A549 (cell line): ENCODE data around the gene HSD3B2. TPM values are rescaled to one million over a fixed set of nuclear protein-coding genes. Genes with fewer than 3 reads are reported as not detected.

Experiments
- ATAC-seq, 2 experiments: fragments of 200-7000 bp in 1 of 2; fragments of >200 bp in 1 of 2; cut with Nextera tagmentation in 1 of 2; cut with Tn5 transposase in 1 of 2; 3 replicates each; pipeline versions ENCODE4 v1.8.0 to v1.9.1; 2018 to 2020; ENCODE audit warnings: mild to moderate bottlenecking in 1 of 2, moderate library complexity in 1 of 2
- CTCF ChIA-PET: fragments of 300-600 bp; sonication (Branson Sonifier 250); formaldehyde crosslinking; extraction: SDS; loops from one replicate; lab custom pipeline; 2021; ENCODE audit warnings: antibody characterized with exemption, inconsistent platforms; lab: Yijun Ruan, JAX
- POLR2A ChIA-PET: fragments of 350-600 bp; formaldehyde crosslinking; extraction: SDS; loops from one replicate; lab custom pipeline; 2021; ENCODE audit warnings: antibody characterized with exemption, inconsistent platforms; lab: Yijun Ruan, JAX
- DNase-seq, 2 experiments: peaks; one replicate each; pipeline versions ENCODE4 v3.0.0 to v3.0.0-alpha.2; 2011 to 2016; ENCODE audit warnings: low read depth in 1 of 2, low spot score in 1 of 2
- FAIRE-seq: peaks from 2 replicates; lab custom pipeline; 2011; peaks lifted over from hg19 to GRCh38; lab: Jason Lieb, UNC
- H3K27ac ChIP-seq, 2 experiments: fragments of >200 bp; sonication (Bioruptor Twin); formaldehyde crosslinking; 3 replicates each; pipeline ENCODE4 v1.5.1; 2016 to 2017
- H3K4me1 ChIP-seq: fragments of >200 bp; sonication (Bioruptor Twin); formaldehyde crosslinking; 3 replicates; pipeline ENCODE4 v1.6.1; 2016
- H3K4me2 ChIP-seq: fragments of >200 bp; sonication (Bioruptor Twin); formaldehyde crosslinking; 3 replicates; pipeline ENCODE4 v1.6.1; 2016
- H3K4me3 ChIP-seq: fragments of >200 bp; sonication (Bioruptor Twin); formaldehyde crosslinking; 3 replicates; pipeline ENCODE4 v1.5.1; 2016
- H3K9me3 ChIP-seq: fragments of >200 bp; sonication (Bioruptor Twin); formaldehyde crosslinking; 3 replicates; pipeline ENCODE4 v1.6.1; 2016
- CEBPB ChIP-seq, 2 experiments: fragments of >200 bp in 1 of 2; sonication (Bioruptor Twin) in 1 of 2; formaldehyde crosslinking in 1 of 2; IDR thresholded peaks; 2 replicates each; pipeline ENCODE4 v1.6.1; 2012 to 2016
- CHD4 ChIP-seq: fragments of 200-600 bp; sonication (generic); IDR thresholded peaks from 2 replicates; pipeline ENCODE4 v1.6.1; 2016; ENCODE audit warnings: antibody characterized with exemption, mild to moderate bottlenecking, borderline replicate concordance
- EP300 ChIP-seq, 2 experiments: fragments of >200 bp; sonication (Bioruptor Twin); formaldehyde crosslinking; IDR thresholded peaks; 2 replicates in 1 of 2; 3 replicates in 1 of 2; pipeline ENCODE4 v1.6.1; 2016 to 2017
- ESRRA ChIP-seq: fragments of 150-350 bp; IDR thresholded peaks from 2 replicates; pipeline ENCODE4 v1.6.1; 2014; ENCODE audit warnings: mild to moderate bottlenecking, low read length, borderline replicate concordance
- FOSB ChIP-seq: fragments of 250-450 bp; sonication (Bioruptor Pico); IDR thresholded peaks from 2 replicates; pipeline ENCODE4 v1.5.0; 2020; ENCODE audit warnings: mild to moderate bottlenecking, moderate library complexity
- FOXS1 ChIP-seq: fragments of 250-450 bp; sonication (Bioruptor Pico); IDR thresholded peaks from 2 replicates; pipeline ENCODE4 v1.5.0; 2020; ENCODE audit warnings: mild to moderate bottlenecking, moderate library complexity
- HDAC2 ChIP-seq: fragments of 200-600 bp; sonication (generic); IDR thresholded peaks from 2 replicates; pipeline ENCODE4 v1.6.1; 2016
- HEYL ChIP-seq: fragments of 250-450 bp; sonication (Bioruptor Pico); IDR thresholded peaks from 2 replicates; pipeline ENCODE4 v1.8.0; 2021; ENCODE audit warnings: mild to moderate bottlenecking, moderate library complexity
- KDM5A ChIP-seq: fragments of 200-600 bp; sonication (generic); IDR thresholded peaks from 2 replicates; pipeline ENCODE4 v1.6.1; 2016; ENCODE audit warnings: antibody characterized with exemption, mild to moderate bottlenecking
- MAFK ChIP-seq: fragments of 450-650 bp; IDR thresholded peaks from 2 replicates; pipeline ENCODE4 v1.6.1; 2014; ENCODE audit not compliant: partially characterized antibody
- MAX ChIP-seq: IDR thresholded peaks from 2 replicates; pipeline ENCODE4 v1.6.1; 2012
- MYC ChIP-seq: IDR thresholded peaks from 2 replicates; pipeline ENCODE4 v1.6.1; 2012; ENCODE audit warnings: mild to moderate bottlenecking, inconsistent platforms, low read length, improper control_type of control experiment, borderline replicate concordance
- NFE2L2 ChIP-seq: fragments of 150-350 bp; conservative IDR thresholded peaks from 2 replicates; pipeline ENCODE4 v1.6.1; 2014; ENCODE audit warnings: low read length
- NPAS2 ChIP-seq: fragments of 250-450 bp; sonication (Bioruptor Pico); IDR thresholded peaks from 2 replicates; pipeline ENCODE4 v1.8.0; 2022; ENCODE audit warnings: mild to moderate bottlenecking, moderate library complexity, borderline replicate concordance
- NR3C1 ChIP-seq: fragments of >200 bp; sonication (Bioruptor Twin); formaldehyde crosslinking; IDR thresholded peaks from 3 replicates; pipeline ENCODE4 v1.6.1; 2017
- POLR2A ChIP-seq: IDR thresholded peaks from 2 replicates; pipeline ENCODE4 v1.6.1; 2012; ENCODE audit warnings: mild to moderate bottlenecking, low read length
- POLR2AphosphoS2 ChIP-seq: conservative IDR thresholded peaks from 2 replicates; pipeline ENCODE4 v1.6.1; 2012; ENCODE audit warnings: low read length, improper control_type of control experiment, inconsistent platforms
- RAD21 ChIP-seq, 2 experiments: fragments of >200 bp in 1 of 2; sonication (Bioruptor Twin) in 1 of 2; formaldehyde crosslinking in 1 of 2; IDR thresholded peaks in 1 of 2; conservative IDR thresholded peaks in 1 of 2; 2 replicates in 1 of 2; 3 replicates in 1 of 2; pipeline ENCODE4 v1.6.1; 2012 to 2018; ENCODE audit warnings: inconsistent platforms in 1 of 2
- RNF2 ChIP-seq: fragments of 200-600 bp; sonication (generic); IDR thresholded peaks from 2 replicates; pipeline ENCODE4 v1.6.1; 2016; ENCODE audit warnings: low read depth, mild to moderate bottlenecking, antibody characterized with exemption, moderate library complexity, borderline replicate concordance
- SREBF2 ChIP-seq: fragments of 450-650 bp; IDR thresholded peaks from 2 replicates; pipeline ENCODE4 v1.6.1; 2014; ENCODE audit warnings: mild to moderate bottlenecking, moderate library complexity
- USF2 ChIP-seq: fragments of 450-650 bp; IDR thresholded peaks from 2 replicates; pipeline ENCODE4 v1.6.1; 2014; ENCODE audit warnings: antibody characterized with exemption
- ZNF302 ChIP-seq: fragments of 250-450 bp; sonication (Bioruptor Pico); IDR thresholded peaks from 2 replicates; pipeline ENCODE4 v1.9.0; 2021; ENCODE audit warnings: inconsistent platforms, mild to moderate bottlenecking, moderate library complexity
- ZSCAN20 ChIP-seq: fragments of 250-450 bp; sonication (Bioruptor Pico); IDR thresholded peaks from 2 replicates; pipeline ENCODE4 v1.8.0; 2022; ENCODE audit warnings: mild to moderate bottlenecking, moderate library complexity
- WGBS: methylation state at CpG from one replicate; pipeline ENCODE4 v1.1.6; 2017; ENCODE audit errors: missing lambda C conversion rate; 5-methylcytosine and 5-hydroxymethylcytosine counted together
- polyA plus RNA-seq, 4 experiments: library from polyadenylated mRNA; depleted of rRNA in 3 of 4; stranded (reverse); fragments of >200 nt; fragmentation: RNase III in 1 of 4; extraction: RNeasy Plus Mini Kit Qiagen cat#74134 plus additional on column Dnase treatment in 1 of 4; gene quantifications; 2 replicates in 3 of 4; 3 replicates in 1 of 4; pipeline ENCODE4 v1.2.3, GENCODE V29; 2011 to 2017
- TF ChIP-seq, protein P1 (sequence below): IDR thresholded peaks from 2 replicates; pipeline ENCODE4 v1.6.1; 2012; ENCODE audit warnings: low read depth, borderline replicate concordance

Gene HSD3B2
- polyA plus RNA-seq, 2 of the 4 experiments (the other 2 are of a cell fraction), result not detected

DNA sequence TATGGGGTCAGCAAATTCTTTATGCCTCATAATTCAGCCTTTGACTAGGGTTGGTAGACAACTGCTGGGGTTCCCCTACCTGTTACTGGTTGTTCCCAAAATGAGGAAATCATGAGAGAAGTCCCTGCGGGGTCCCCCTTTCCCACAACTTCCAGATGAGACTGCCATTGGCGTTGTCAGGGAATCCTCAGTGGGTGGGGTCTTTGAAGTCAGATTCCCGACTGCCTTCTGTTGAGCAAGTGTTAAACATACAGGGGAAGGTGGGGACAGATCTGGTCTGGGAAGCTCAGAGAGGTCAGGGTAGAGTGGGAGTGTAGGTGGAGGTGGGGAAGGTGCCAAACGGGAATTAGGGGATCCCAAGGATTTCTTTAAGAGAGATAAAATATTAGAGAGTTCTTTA lies 14.7 kb downstream of the HSD3B2 start (continued):
- TF ChIP-seq USF2, result no peak
- no peak for TF ChIP-seq FOSB (CRISPR knock-in tag)
- TF ChIP-seq EP300 (IDR thresholded peaks at IDR 0.05), result no peak
- TF ChIP-seq POLR2A, result no peak
- TF ChIP-seq MAFK, result no peak
- TF ChIP-seq ZSCAN20 (CRISPR knock-in tag), result no peak
- TF ChIP-seq KDM5A, result no peak
- no peak for TF ChIP-seq CHD4
- TF ChIP-seq MAX, result no peak

DNA sequence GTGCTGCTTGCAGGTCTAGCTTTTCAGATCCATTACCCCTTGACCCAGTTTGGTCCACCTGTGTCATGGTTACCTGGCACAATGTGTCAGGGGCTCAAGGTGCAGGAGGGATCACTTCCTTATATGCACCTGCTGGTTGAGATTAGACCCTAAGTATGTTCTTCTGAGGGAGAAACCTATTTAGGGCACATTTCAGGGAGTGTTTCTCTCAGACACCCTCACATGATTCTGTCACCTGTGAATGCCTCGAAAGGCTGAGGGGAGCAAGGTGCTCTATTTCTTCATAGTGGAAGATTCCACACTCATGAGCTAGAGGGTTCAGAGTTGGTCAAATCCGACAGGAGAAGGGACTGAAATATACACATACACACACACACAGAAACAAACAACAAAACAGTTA lies 15.5 kb downstream of the HSD3B2 start:
- WGBS, result 21% methylated on average over 2 of the region's 2 CpGs
- no peak for FAIRE-seq

DNA sequence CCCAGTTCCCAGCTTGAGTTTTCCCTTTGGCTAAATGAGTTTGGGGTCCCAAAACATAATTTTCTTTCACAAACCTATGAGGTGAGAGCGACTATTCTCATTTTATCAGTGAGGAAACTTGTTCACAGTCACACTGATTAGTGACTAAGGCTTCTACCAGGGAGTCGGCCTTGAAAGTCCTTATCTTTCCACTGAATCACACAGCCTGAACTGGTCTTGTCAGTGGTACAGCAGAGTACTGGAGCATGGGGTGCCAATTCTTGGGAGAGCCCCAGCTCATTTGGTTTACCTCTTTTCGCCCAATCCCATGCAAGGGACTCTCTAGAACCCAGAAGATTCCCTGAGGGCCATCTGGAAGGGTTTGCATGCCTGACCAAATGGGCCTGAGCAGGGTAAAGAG lies 16.9 kb downstream of the HSD3B2 start:
- no peaks in the 10 kb centered on the region for H3K4me1 ChIP-seq
- WGBS, result 14% methylated on average over 3 of the region's 3 CpGs
- no peak for TF ChIP-seq NR3C1
- H3K4me2 ChIP-seq, result no peak overlapping the region
- POLR2A ChIA-PET, result no interaction called here
- H3K9me3 ChIP-seq, result no peaks in the 10 kb centered on the region
- FAIRE-seq (no peak), DNase-seq (no peak), ATAC-seq (no peak)
- no peak overlapping the region for H3K27ac ChIP-seq
- CTCF ChIA-PET, result no interaction called here
- H3K4me3 ChIP-seq, result no peak overlapping the region

More for the DNA sequence above, 15.5 kb downstream of the HSD3B2 start:
- H3K4me2 ChIP-seq, result no peak overlapping the region
- no peak for DNase-seq
- TF ChIP-seq FOXS1 (CRISPR knock-in tag) (no peak), USF2 (no peak), RNF2 (no peak), ZNF302 (CRISPR knock-in tag) (no peak), RAD21 (conservative IDR thresholded peaks at IDR 0.05 in 1 of 2, IDR thresholded peaks at IDR 0.05 in 1 of 2) (no peak), SREBF2 (no peak), CHD4 (no peak), FOSB (CRISPR knock-in tag) (no peak), MAX (no peak), CEBPB (IDR thresholded peaks at IDR 0.05) (no peak), NFE2L2 (no peak)
- TF ChIP-seq, protein P1, sequence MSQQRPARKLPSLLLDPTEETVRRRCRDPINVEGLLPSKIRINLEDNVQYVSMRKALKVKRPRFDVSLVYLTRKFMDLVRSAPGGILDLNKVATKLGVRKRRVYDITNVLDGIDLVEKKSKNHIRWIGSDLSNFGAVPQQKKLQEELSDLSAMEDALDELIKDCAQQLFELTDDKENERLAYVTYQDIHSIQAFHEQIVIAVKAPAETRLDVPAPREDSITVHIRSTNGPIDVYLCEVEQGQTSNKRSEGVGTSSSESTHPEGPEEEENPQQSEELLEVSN, result no peak
- H3K27ac ChIP-seq, result no peak overlapping the region
- H3K9me3 ChIP-seq, result no peaks in the 10 kb centered on the region
- POLR2A ChIA-PET, result no interaction called here
- ATAC-seq, result no peak
- CTCF ChIA-PET, result interaction anchor here (1.2 kb wide), 1 partner anchor 155 kb away, joined by 3 read pairs; no protein-coding TSS in a partner anchor
- H3K4me3 ChIP-seq, result no peak overlapping the region
- H3K4me1 ChIP-seq, result no peaks in the 10 kb centered on the region

DNA sequence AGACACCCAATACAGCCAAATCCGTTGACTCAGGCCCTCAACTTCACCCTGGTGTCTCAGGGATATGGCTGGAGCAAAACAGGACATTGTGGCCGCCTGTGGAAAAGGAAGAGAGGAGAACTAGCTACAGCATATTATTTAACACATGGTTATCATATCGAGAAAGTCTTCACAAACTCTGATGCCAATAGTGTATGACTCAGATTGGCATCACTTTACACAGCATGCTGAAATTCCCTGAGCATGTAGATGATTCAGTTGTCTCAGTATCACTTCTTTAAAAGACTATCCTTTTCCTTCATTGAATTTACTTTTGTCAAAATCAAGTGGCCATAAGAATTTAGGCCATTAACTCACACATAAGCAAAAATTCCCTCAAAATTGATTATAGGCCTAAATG lies 20.1 kb downstream of the HSD3B2 start:
- Histone ChIP-seq H3K9me3 (no peaks in the 10 kb centered on the region), H3K4me3 (no peak overlapping the region), H3K4me2 (no peak overlapping the region), H3K4me1 (no peaks in the 10 kb centered on the region), H3K27ac (no peak overlapping the region)
- DNase-seq (no peak), ATAC-seq (no peak), FAIRE-seq (no peak)
- CTCF ChIA-PET, result no interaction called here
- TF ChIP-seq NPAS2 (CRISPR knock-in tag) (no peak), POLR2AphosphoS2 (no peak), ESRRA (no peak), MYC (no peak), FOSB (CRISPR knock-in tag) (no peak), NR3C1 (no peak), HEYL (CRISPR knock-in tag) (no peak), SREBF2 (no peak), HDAC2 (no peak), USF2 (no peak)
- WGBS, result 3% methylated on average over 3 of the region's 3 CpGs
- POLR2A ChIA-PET, result no interaction called here
